Measurements from ENCODE around the gene THBS4. TPM values are rescaled to one million over a fixed set of nuclear protein-coding genes. Genes with fewer than 3 reads are reported as not detected.
A peak's percentile ranks its signal among the peaks of the same experiment; 100 is the strongest.
"Not testable (repeated sequence)": the region's sequence is repeated elsewhere in the genome, so short reads cannot be mapped to it uniquely, and the experiment has no call there.

THBS4 gene
- total and polyA plus RNA-seq, 2 donors from 2014 or later = 1.4 to 1.8 TPM

DNA sequence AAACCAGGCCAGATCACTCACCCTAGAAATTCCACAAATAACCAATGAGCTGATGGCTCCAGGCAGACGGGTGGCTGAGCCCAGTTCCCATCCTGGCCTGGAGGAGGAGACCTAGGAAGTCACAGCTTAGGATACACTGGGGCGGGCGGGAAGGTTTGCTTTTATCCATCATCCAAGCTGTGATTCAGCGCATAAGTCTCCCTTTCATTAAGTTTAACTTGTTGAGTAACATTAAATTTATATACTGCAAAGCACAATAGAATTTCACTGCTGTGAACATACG is 55.7 kb downstream of the THBS4 start:
- no peaks in the 10 kb centered on the region for H3K27me3 ChIP-seq (ENCODE audit: control insufficient read depth, insufficient read depth, low read length)
- DNase-seq = no peak
- peaks cover 0 to 15% (median 5%) of the 10 kb centered on the region in 3 donors for H3K4me1 ChIP-seq (ENCODE audit: control insufficient read depth in 2 of 3, insufficient read depth in 2 of 3, low read depth in 1 of 3, low read length in 3 of 3)
- TF ChIP-seq, protein P1, sequence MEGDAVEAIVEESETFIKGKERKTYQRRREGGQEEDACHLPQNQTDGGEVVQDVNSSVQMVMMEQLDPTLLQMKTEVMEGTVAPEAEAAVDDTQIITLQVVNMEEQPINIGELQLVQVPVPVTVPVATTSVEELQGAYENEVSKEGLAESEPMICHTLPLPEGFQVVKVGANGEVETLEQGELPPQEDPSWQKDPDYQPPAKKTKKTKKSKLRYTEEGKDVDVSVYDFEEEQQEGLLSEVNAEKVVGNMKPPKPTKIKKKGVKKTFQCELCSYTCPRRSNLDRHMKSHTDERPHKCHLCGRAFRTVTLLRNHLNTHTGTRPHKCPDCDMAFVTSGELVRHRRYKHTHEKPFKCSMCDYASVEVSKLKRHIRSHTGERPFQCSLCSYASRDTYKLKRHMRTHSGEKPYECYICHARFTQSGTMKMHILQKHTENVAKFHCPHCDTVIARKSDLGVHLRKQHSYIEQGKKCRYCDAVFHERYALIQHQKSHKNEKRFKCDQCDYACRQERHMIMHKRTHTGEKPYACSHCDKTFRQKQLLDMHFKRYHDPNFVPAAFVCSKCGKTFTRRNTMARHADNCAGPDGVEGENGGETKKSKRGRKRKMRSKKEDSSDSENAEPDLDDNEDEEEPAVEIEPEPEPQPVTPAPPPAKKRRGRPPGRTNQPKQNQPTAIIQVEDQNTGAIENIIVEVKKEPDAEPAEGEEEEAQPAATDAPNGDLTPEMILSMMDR (IDR thresholded peaks at IDR 0.05; ENCODE audit: borderline replicate concordance, extremely low read depth, insufficient read depth) = no peak
- intact Hi-C loops (cut with DNase I) = loop anchor here (10.0 kb wide), 1 partner anchor 204 kb away; no protein-coding TSS in a partner anchor
- H3K9ac ChIP-seq (ENCODE audit: low read length in 3 of 3) = no peak overlapping the region
- no peak overlapping the region for H3K4me3 ChIP-seq (ENCODE audit: low read length in 3 of 3)
- no peaks in the 10 kb centered on the region for H3K9me3 ChIP-seq (ENCODE audit: control insufficient read depth in 2 of 3, insufficient read depth in 1 of 3, low read length in 3 of 3)
- H3K27ac ChIP-seq (ENCODE audit: low read depth in 2 of 2, low read length in 2 of 2) = no peak overlapping the region
- no peaks in the 10 kb centered on the region for H3K36me3 ChIP-seq (ENCODE audit: control insufficient read depth in 2 of 3, insufficient read depth in 3 of 3, low read length in 3 of 3)
- FAIRE-seq = no peak

DNA sequence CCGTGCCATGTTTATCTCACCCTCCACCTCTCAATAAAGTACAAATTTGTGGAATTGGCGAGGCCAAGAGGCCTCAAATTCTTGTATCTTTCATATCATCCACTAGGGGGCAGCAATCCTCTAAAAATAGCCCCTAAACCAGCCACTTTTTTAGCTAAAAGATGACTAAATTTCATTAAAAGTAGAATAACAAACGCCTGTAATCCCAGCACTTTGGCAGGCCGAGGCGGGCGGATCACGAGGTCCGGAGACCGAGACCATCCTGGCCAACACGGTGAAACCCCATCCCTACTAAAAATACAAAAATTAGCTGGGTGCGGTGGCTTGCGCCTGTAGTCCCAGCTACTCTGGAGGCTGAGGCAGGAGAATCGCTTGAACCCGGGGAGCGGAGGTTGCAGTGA is 56.6 kb downstream of the THBS4 start:
- DNase-seq = peak in 3 of 5 donors; percentile 43 to 80 (median 75)
- TF ChIP-seq, protein P1 (IDR thresholded peaks at IDR 0.05; ENCODE audit: borderline replicate concordance, extremely low read depth, insufficient read depth) = peak; percentile 67
- not testable (repeated sequence) for H3K27me3 ChIP-seq (ENCODE audit: control insufficient read depth, insufficient read depth, low read length); H3K9me3 ChIP-seq (ENCODE audit: control insufficient read depth in 2 of 3, insufficient read depth in 1 of 3, low read length in 3 of 3); H3K4me3 ChIP-seq (ENCODE audit: low read length in 3 of 3); H3K36me3 ChIP-seq (ENCODE audit: control insufficient read depth in 2 of 3, insufficient read depth in 3 of 3, low read length in 3 of 3); H3K9ac ChIP-seq (ENCODE audit: low read length in 3 of 3); H3K27ac ChIP-seq (ENCODE audit: low read depth in 2 of 2, low read length in 2 of 2)
- peak; percentile 74 for FAIRE-seq
- peaks cover 0 to 15% (median 5%) of the 10 kb centered on the region in 3 donors for H3K4me1 ChIP-seq (ENCODE audit: control insufficient read depth in 2 of 3, insufficient read depth in 2 of 3, low read depth in 1 of 3, low read length in 3 of 3)
- intact Hi-C loops (cut with DNase I) = loop anchor here (10.0 kb wide), 1 partner anchor 203 kb away; no protein-coding TSS in a partner anchor

- intact Hi-C loops (cut with DNase I) = loop anchor here (10.0 kb wide), 1 partner anchor 202 kb away; no protein-coding TSS in a partner anchor
- TF ChIP-seq, protein P1 (IDR thresholded peaks at IDR 0.05; ENCODE audit: borderline replicate concordance, extremely low read depth, insufficient read depth) = no peak
- no peak for DNase-seq
- no peak for FAIRE-seq
- no peaks in the 10 kb centered on the region for H3K36me3 ChIP-seq (ENCODE audit: control insufficient read depth in 2 of 3, insufficient read depth in 3 of 3, low read length in 3 of 3)
- H3K27ac ChIP-seq (ENCODE audit: low read depth in 2 of 2, low read length in 2 of 2) = no peak overlapping the region
- H3K4me3 ChIP-seq (ENCODE audit: low read length in 3 of 3) = no peak overlapping the region
- no peaks in the 10 kb centered on the region for H3K9me3 ChIP-seq (ENCODE audit: control insufficient read depth in 2 of 3, insufficient read depth in 1 of 3, low read length in 3 of 3)
- H3K4me1 ChIP-seq (ENCODE audit: control insufficient read depth in 2 of 3, insufficient read depth in 2 of 3, low read depth in 1 of 3, low read length in 3 of 3) = peaks cover 0 to 15% (median 5%) of the 10 kb centered on the region in 3 donors
- H3K27me3 ChIP-seq (ENCODE audit: control insufficient read depth, insufficient read depth, low read length) = no peaks in the 10 kb centered on the region
- no peak overlapping the region for H3K9ac ChIP-seq (ENCODE audit: low read length in 3 of 3)
These were observed 57.4 kb downstream of the THBS4 start for GRCh38 chr5:80092486-80093107.
